GM12801 (cell line): ENCODE measurements around the gene CHP1.

Experiments
- TF ChIP-seq, protein P1 (sequence below): IDR thresholded peaks from one replicate; pipeline ENCODE4 v1.5.1; 2011; ENCODE audit warnings: control low read depth; ENCODE audit not compliant: insufficient read length; ENCODE audit errors: extremely low read depth

Gene CHP1

DNA sequence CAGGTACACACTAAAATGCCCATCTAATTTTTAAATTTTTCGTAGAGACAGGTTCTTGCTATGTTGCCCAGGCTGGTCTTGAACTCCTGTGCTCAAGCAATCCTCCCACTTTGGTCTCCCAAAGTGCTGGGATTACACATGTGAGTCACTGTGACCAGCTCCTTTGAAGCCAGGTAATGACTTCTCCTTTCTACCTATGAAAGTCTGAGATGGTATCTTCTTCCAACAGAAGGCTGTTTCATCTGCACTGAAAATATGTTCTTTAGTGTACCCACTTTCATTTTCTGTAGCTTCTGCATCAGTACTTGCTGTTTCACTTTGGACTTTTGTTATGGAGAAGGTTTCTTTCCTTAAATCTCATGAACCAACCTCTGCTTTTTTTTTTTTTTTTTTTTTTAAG is 92.5 kb downstream of the CHP1 start:
- TF ChIP-seq, protein P1, sequence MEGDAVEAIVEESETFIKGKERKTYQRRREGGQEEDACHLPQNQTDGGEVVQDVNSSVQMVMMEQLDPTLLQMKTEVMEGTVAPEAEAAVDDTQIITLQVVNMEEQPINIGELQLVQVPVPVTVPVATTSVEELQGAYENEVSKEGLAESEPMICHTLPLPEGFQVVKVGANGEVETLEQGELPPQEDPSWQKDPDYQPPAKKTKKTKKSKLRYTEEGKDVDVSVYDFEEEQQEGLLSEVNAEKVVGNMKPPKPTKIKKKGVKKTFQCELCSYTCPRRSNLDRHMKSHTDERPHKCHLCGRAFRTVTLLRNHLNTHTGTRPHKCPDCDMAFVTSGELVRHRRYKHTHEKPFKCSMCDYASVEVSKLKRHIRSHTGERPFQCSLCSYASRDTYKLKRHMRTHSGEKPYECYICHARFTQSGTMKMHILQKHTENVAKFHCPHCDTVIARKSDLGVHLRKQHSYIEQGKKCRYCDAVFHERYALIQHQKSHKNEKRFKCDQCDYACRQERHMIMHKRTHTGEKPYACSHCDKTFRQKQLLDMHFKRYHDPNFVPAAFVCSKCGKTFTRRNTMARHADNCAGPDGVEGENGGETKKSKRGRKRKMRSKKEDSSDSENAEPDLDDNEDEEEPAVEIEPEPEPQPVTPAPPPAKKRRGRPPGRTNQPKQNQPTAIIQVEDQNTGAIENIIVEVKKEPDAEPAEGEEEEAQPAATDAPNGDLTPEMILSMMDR, result no peak

DNA sequence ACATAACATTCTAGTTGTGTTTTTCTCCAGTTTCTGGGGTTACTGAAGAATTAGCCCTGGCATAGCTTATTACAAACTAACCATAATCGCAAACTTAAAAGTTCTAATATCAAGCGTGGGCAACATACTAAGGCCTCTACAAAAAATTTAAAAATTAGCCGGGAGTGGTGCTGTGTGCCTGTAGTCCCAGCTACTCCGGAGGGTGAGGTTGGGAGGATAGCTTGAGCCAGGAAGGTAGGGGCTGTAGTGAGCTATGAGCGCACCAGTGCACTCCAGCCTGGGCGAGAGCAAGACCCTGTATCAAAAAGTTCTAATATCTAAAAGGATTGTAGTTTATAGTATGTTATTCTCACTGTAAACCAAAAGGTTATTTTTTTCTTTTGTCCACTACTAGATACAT is 100.2 kb downstream of the CHP1 start:
- TF ChIP-seq, protein P1, result no peak
